Stimulated activated CD8-positive, alpha-beta memory T cell treated with anti-CD3 and anti-CD28 coated beads, Interleukin-4, amount 100 ng/mL, for 24 hours (primary cell): ENCODE results near the gene ATAD3B.
"Not testable (repeated sequence)": the region's sequence is repeated elsewhere in the genome, so short reads cannot be mapped to it uniquely, and the experiment has no call there.

Source experiments
- DNase-seq: peaks from one replicate; pipeline ENCODE4 v3.0.0-alpha.2; 2020; ENCODE audit warnings: low read depth

The ATAD3B gene

GRCh38 chr1:1513675-1514074 is 42.1 kb downstream of the ATAD3B start:
- DNase-seq = not testable (repeated sequence)

GRCh38 chr1:1514376-1514775 is 42.8 kb downstream of the ATAD3B start:
- not testable (repeated sequence) for DNase-seq

GRCh38 chr1:1516923-1517322 is 45.4 kb downstream of the ATAD3B start:
- not testable (repeated sequence) for DNase-seq

- DNase-seq = no peak
Observed at GRCh38 chr1:1517973-1518620, 46.5 kb downstream of the ATAD3B start.

GRCh38 chr1:1518621-1519007 is 47.0 kb downstream of the ATAD3B start:
- not testable (repeated sequence) for DNase-seq

GRCh38 chr1:1519805-1520505 is 48.4 kb downstream of the ATAD3B start:
- DNase-seq = not testable (repeated sequence)

GRCh38 chr1:1521331-1521730 is 49.8 kb downstream of the ATAD3B start:
- DNase-seq = no peak

GRCh38 chr1:1522536-1522935 is 51.0 kb downstream of the ATAD3B start:
- not testable (repeated sequence) for DNase-seq

- DNase-seq = not testable (repeated sequence)
Observed at GRCh38 chr1:1523226-1523625, 51.7 kb downstream of the ATAD3B start.

- DNase-seq = not testable (repeated sequence)
Observed at GRCh38 chr1:1523651-1524050, 52.1 kb downstream of the ATAD3B start.

- not testable (repeated sequence) for DNase-seq
Observed at GRCh38 chr1:1524750-1525383, 53.3 kb downstream of the ATAD3B start.

- not testable (repeated sequence) for DNase-seq
Observed at GRCh38 chr1:1526476-1526875, 54.9 kb downstream of the ATAD3B start.

- DNase-seq = no peak
Observed at GRCh38 chr1:1527092-1527816, 55.7 kb downstream of the ATAD3B start.

GRCh38 chr1:1528301-1529267 is 57.0 kb downstream of the ATAD3B start:
- no peak for DNase-seq

- no peak for DNase-seq
Observed at GRCh38 chr1:1529321-1529720, 57.8 kb downstream of the ATAD3B start.

GRCh38 chr1:1529936-1530335 is 58.4 kb downstream of the ATAD3B start:
- no peak for DNase-seq

GRCh38 chr1:1531947-1532346 is 60.4 kb downstream of the ATAD3B start:
- no peak for DNase-seq

GRCh38 chr1:1533176-1533893 is 61.8 kb downstream of the ATAD3B start:
- not testable (repeated sequence) for DNase-seq

- DNase-seq = not testable (repeated sequence)
Observed at GRCh38 chr1:1533894-1534291, 62.3 kb downstream of the ATAD3B start.

- DNase-seq = no peak
Observed at GRCh38 chr1:1534401-1535154, 63.0 kb downstream of the ATAD3B start.
